NB4 (cell line): ENCODE data around the gene BICRA.

ENCODE experiments used
- DNase-seq: peaks from one replicate; pipeline ENCODE4 v3.0.0; 2010; ENCODE audit warnings: low read depth
- H3K4me3 ChIP-seq: one replicate; pipeline ENCODE4 v1.5.1; 2011; ENCODE audit warnings: mild to moderate bottlenecking, low read depth, low read length, moderate library complexity
- CTCF ChIP-seq: IDR thresholded peaks from one replicate; pipeline ENCODE4 v1.5.1; 2012; ENCODE audit warnings: low read depth, low read length
- MAX ChIP-seq: IDR thresholded peaks from 2 replicates; pipeline ENCODE4 v1.6.1; 2011; ENCODE audit warnings: low read depth, low read length
- MYC ChIP-seq: IDR thresholded peaks from 2 replicates; pipeline ENCODE4 v1.6.1; 2011; ENCODE audit warnings: low read depth, low read length
- POLR2A ChIP-seq: IDR thresholded peaks from 2 replicates; pipeline ENCODE4 v1.6.1; 2011; ENCODE audit warnings: mild to moderate bottlenecking; ENCODE audit not compliant: insufficient read length; ENCODE audit errors: extremely low read depth

The BICRA gene

GRCh38 chr19:47615230-47615629 lies 6.3 kb downstream of the BICRA start:
- H3K4me3 ChIP-seq = no peak overlapping the region
- DNase-seq = no peak
- TF ChIP-seq MAX (no peak), CTCF (no peak)

GRCh38 chr19:47615714-47616113 lies 6.8 kb downstream of the BICRA start:
- DNase-seq = no peak
- H3K4me3 ChIP-seq = no peak overlapping the region
- TF ChIP-seq MAX (no peak), POLR2A (no peak), CTCF (no peak), MYC (no peak)

- TF ChIP-seq CTCF = no peak
- TF ChIP-seq MYC = no peak
- TF ChIP-seq MAX = no peak
- TF ChIP-seq POLR2A = no peak
- no peak for DNase-seq
- no peak overlapping the region for H3K4me3 ChIP-seq
These were observed 9.8 kb downstream of the BICRA start for GRCh38 chr19:47618771-47619170.

GRCh38 chr19:47619763-47620162 lies 10.8 kb downstream of the BICRA start:
- H3K4me3 ChIP-seq = no peak overlapping the region
- DNase-seq = no peak
- no peak for TF ChIP-seq POLR2A
- TF ChIP-seq CTCF = no peak
- no peak for TF ChIP-seq MYC
- TF ChIP-seq MAX = no peak

DNA sequence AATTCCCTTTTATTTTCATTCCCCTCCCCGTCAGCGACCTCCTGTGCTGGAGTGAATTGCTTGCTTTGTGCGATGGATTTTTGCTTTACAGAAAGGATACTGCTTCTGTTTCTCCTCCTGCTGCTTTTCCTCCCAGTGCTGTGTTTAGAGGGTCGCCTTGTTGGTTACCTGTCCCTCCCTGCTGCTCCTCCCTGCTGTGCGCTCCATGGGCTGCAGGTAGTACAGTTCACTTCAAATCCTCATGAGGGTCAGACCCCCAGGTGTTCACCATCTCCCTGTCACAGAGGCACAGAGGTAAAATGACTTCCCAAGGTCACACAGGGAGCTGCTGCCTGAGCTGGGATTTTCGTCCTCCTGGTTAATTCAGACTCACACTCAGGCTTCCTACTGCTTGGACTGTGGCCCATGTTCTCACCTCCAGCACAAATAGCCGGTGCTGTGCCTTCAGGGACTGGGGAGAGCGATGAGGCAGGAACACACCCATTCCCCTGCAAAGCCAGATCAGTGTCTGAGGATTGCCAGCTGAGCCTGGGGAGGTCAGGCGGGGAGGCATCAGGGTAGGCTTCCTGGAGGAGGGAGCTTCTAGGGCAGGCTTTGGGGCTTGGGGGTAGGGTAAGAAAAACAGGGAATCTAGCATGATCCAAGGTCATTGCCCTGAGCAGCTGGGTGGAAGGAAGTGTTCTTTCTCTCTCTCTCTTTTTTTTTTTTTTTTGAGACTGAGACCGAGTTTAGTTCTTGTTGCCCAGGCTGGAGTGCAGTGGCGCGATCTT lies 14.4 kb downstream of the BICRA start:
- H3K4me3 ChIP-seq = no peak overlapping the region
- DNase-seq = no peak

More for the DNA sequence above, 14.4 kb downstream of the BICRA start:
- TF ChIP-seq CTCF (no peak), MAX (no peak), POLR2A (no peak), MYC (no peak)
